ENCODE measurements around the gene CHRM3. TPM values are rescaled to one million over a fixed set of nuclear protein-coding genes. Genes with fewer than 3 reads are reported as not detected.

The CHRM3 gene
- total RNA-seq, 4 donors from 2014 or later: 0.07 to 0.55 (median 0.07) TPM; not detected in 1

GRCh38 chr1:239432255-239432654, 45.9 kb downstream of the CHRM3 start:
- intact Hi-C loops (cut with DNase I; ENCODE audit: low total_unique reads): no loop called here
- ATAC-seq (no peak), DNase-seq (no peak)
- Histone ChIP-seq H3K9me3 (no peaks in the 10 kb centered on the region), H3K36me3 (no peaks in the 10 kb centered on the region), H3K4me3 (no peak overlapping the region), H3K4me1 (no peaks in the 10 kb centered on the region), H3K27ac (no peak overlapping the region), H3K27me3 (no peaks in the 10 kb centered on the region)
- TF ChIP-seq, protein P1, sequence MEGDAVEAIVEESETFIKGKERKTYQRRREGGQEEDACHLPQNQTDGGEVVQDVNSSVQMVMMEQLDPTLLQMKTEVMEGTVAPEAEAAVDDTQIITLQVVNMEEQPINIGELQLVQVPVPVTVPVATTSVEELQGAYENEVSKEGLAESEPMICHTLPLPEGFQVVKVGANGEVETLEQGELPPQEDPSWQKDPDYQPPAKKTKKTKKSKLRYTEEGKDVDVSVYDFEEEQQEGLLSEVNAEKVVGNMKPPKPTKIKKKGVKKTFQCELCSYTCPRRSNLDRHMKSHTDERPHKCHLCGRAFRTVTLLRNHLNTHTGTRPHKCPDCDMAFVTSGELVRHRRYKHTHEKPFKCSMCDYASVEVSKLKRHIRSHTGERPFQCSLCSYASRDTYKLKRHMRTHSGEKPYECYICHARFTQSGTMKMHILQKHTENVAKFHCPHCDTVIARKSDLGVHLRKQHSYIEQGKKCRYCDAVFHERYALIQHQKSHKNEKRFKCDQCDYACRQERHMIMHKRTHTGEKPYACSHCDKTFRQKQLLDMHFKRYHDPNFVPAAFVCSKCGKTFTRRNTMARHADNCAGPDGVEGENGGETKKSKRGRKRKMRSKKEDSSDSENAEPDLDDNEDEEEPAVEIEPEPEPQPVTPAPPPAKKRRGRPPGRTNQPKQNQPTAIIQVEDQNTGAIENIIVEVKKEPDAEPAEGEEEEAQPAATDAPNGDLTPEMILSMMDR (IDR thresholded peaks at IDR 0.05 in 4 of 5, conservative IDR thresholded peaks at IDR 0.05 in 1 of 5): no peak
- TF ChIP-seq POLR2A (IDR thresholded peaks at IDR 0.05): no peak
- in situ Hi-C loops (cut with MboI; ENCODE audit: low sequenced_read_pairs in 4 of 4): no loop called here

GRCh38 chr1:239434181-239434580, 47.8 kb downstream of the CHRM3 start:
- no peaks in the 10 kb centered on the region for H3K9me3 ChIP-seq
- in situ Hi-C loops (cut with MboI; ENCODE audit: low sequenced_read_pairs in 4 of 4): no loop called here
- no peak for ATAC-seq
- intact Hi-C loops (cut with DNase I; ENCODE audit: low total_unique reads): no loop called here
- no peak overlapping the region for H3K27ac ChIP-seq
- H3K4me3 ChIP-seq: no peak overlapping the region
- H3K36me3 ChIP-seq: no peaks in the 10 kb centered on the region
- H3K4me1 ChIP-seq: no peaks in the 10 kb centered on the region
- TF ChIP-seq POLR2A (IDR thresholded peaks at IDR 0.05): no peak
- TF ChIP-seq, protein P1 (IDR thresholded peaks at IDR 0.05 in 4 of 5, conservative IDR thresholded peaks at IDR 0.05 in 1 of 5): no peak
- DNase-seq: no peak
- H3K27me3 ChIP-seq: no peaks in the 10 kb centered on the region
